Ramos (cell line): ENCODE results near the gene FAM186B.

ENCODE experiments used
- in situ Hi-C: fragments of 300-500 bp; cut with MboI; formaldehyde crosslinking; loops from one replicate; pipeline ENCODE4 v1.14.3; 2022; ENCODE audit warnings: low sequenced_read_pairs; ENCODE audit not compliant: unreplicated experiment

FAM186B gene

GRCh38 chr12:49555631-49556390 is 49.6 kb downstream of the FAM186B start:
- in situ Hi-C loops, result no loop called here

- in situ Hi-C loops, result no loop called here
Measured at GRCh38 chr12:49554266-49554665, 51.2 kb downstream of the FAM186B start.

- in situ Hi-C loops, result no loop called here
Measured at GRCh38 chr12:49553512-49554088, 51.8 kb downstream of the FAM186B start.

GRCh38 chr12:49552899-49553298 is 52.5 kb downstream of the FAM186B start:
- in situ Hi-C loops, result no loop called here

- in situ Hi-C loops, result no loop called here
Measured at GRCh38 chr12:49552425-49552824, 53.0 kb downstream of the FAM186B start.

GRCh38 chr12:49552014-49552413 is 53.4 kb downstream of the FAM186B start:
- in situ Hi-C loops, result no loop called here

- in situ Hi-C loops, result no loop called here
Measured at GRCh38 chr12:49550693-49551252, 54.7 kb downstream of the FAM186B start.

GRCh38 chr12:49549735-49550692 is 55.4 kb downstream of the FAM186B start:
- in situ Hi-C loops, result no loop called here

- in situ Hi-C loops, result no loop called here
Measured at GRCh38 chr12:49548822-49549648, 56.4 kb downstream of the FAM186B start.

GRCh38 chr12:49548481-49548821 is 57.0 kb downstream of the FAM186B start:
- in situ Hi-C loops, result no loop called here

- in situ Hi-C loops, result no loop called here
Measured at GRCh38 chr12:49547090-49547690, 58.2 kb downstream of the FAM186B start.

GRCh38 chr12:49546481-49546880 is 59.0 kb downstream of the FAM186B start:
- in situ Hi-C loops, result no loop called here

- in situ Hi-C loops, result no loop called here
Measured at GRCh38 chr12:49545815-49546214, 59.6 kb downstream of the FAM186B start.

- in situ Hi-C loops, result no loop called here
Measured at GRCh38 chr12:49543914-49544815, 61.3 kb downstream of the FAM186B start.

- in situ Hi-C loops, result no loop called here
Measured at GRCh38 chr12:49543221-49543913, 62.1 kb downstream of the FAM186B start.

- in situ Hi-C loops, result no loop called here
Measured at GRCh38 chr12:49542592-49543160, 62.8 kb downstream of the FAM186B start.

- in situ Hi-C loops, result no loop called here
Measured at GRCh38 chr12:49541911-49542505, 63.4 kb downstream of the FAM186B start.
